ENCODE data around the gene ZNF792.
"Not testable (repeated sequence)": the region's sequence is repeated elsewhere in the genome, so short reads cannot be mapped to it uniquely, and the experiment has no call there.

The ZNF792 gene

GRCh38 chr19:35002037-35002535 lies 38.1 kb upstream of the ZNF792 start:
- Mint-ChIP-seq H3K4me1 (ENCODE audit: low read depth) (peaks cover 68% of the 10 kb centered on the region), H3K27me3 (no peaks in the 10 kb centered on the region), H3K27ac (peak overlapping the region; percentile 98), H3K9me3 (ENCODE audit: low read depth) (no peaks in the 10 kb centered on the region), H3K36me3 (peaks cover 4% of the 10 kb centered on the region), H3K4me3 (peak overlapping the region; percentile 98)

GRCh38 chr19:35000647-35001501 lies 36.8 kb upstream of the ZNF792 start:
- Mint-ChIP-seq H3K4me1 (ENCODE audit: low read depth) (peaks cover 67% of the 10 kb centered on the region), H3K9me3 (ENCODE audit: low read depth) (no peaks in the 10 kb centered on the region), H3K36me3 (peaks cover 4% of the 10 kb centered on the region), H3K4me3 (peak overlapping the region; percentile 98), H3K27ac (peak overlapping the region; percentile 98), H3K27me3 (no peaks in the 10 kb centered on the region)

GRCh38 chr19:35000338-35000646 lies 36.3 kb upstream of the ZNF792 start:
- Mint-ChIP-seq H3K9me3 (ENCODE audit: low read depth) (no peaks in the 10 kb centered on the region), H3K4me1 (ENCODE audit: low read depth) (peaks cover 64% of the 10 kb centered on the region), H3K27ac (no peak overlapping the region), H3K4me3 (no peak overlapping the region), H3K36me3 (peaks cover 4% of the 10 kb centered on the region), H3K27me3 (no peaks in the 10 kb centered on the region)

GRCh38 chr19:34999498-35000337 lies 35.7 kb upstream of the ZNF792 start, which contains the start of gene GRAMD1A:
Gene GRAMD1A (plus strand): TSS chr19:35000323. CDS start chr19:35000479, 156 bp downstream.
- Mint-ChIP-seq H3K4me3 (peak within 1 kb of the TSS; percentile 98), H3K4me1 (ENCODE audit: low read depth) (peaks cover 62% of the 10 kb centered on the region), H3K9me3 (ENCODE audit: low read depth) (no peaks in the 10 kb centered on the region), H3K36me3 (peaks cover 4% of the 10 kb centered on the region), H3K27me3 (no peaks in the 10 kb centered on the region), H3K27ac (peak within 1 kb of the TSS; percentile 98)

GRCh38 chr19:34998777-34999497 lies 34.9 kb upstream of the ZNF792 start:
- peak overlapping the region; percentile 88 for H3K4me3 Mint-ChIP-seq
- H3K9me3 Mint-ChIP-seq (ENCODE audit: low read depth): no peaks in the 10 kb centered on the region
- peaks cover 56% of the 10 kb centered on the region for H3K4me1 Mint-ChIP-seq (ENCODE audit: low read depth)
- peaks cover 4% of the 10 kb centered on the region for H3K36me3 Mint-ChIP-seq
- H3K27me3 Mint-ChIP-seq: no peaks in the 10 kb centered on the region
- peak overlapping the region; percentile 94 for H3K27ac Mint-ChIP-seq

GRCh38 chr19:34998224-34998623 lies 34.2 kb upstream of the ZNF792 start:
- H3K27me3 Mint-ChIP-seq; H3K36me3 Mint-ChIP-seq; H3K9me3 Mint-ChIP-seq (ENCODE audit: low read depth): not testable (repeated sequence)
- peak overlapping the region; percentile 91 for H3K27ac Mint-ChIP-seq
- H3K4me1 Mint-ChIP-seq (ENCODE audit: low read depth): peaks cover 50% of the 10 kb centered on the region
- peak overlapping the region; percentile 68 for H3K4me3 Mint-ChIP-seq

- H3K4me1 Mint-ChIP-seq (ENCODE audit: low read depth): peaks cover 39% of the 10 kb centered on the region
- H3K36me3 Mint-ChIP-seq: peaks cover 4% of the 10 kb centered on the region
These were observed 33.1 kb upstream of the ZNF792 start for GRCh38 chr19:34997071-34997617.

GRCh38 chr19:34995551-34995950 lies 31.5 kb upstream of the ZNF792 start:
- Mint-ChIP-seq H3K36me3 (no peaks in the 10 kb centered on the region), H3K4me3 (no peak overlapping the region), H3K4me1 (ENCODE audit: low read depth) (peaks cover 38% of the 10 kb centered on the region), H3K27me3 (no peaks in the 10 kb centered on the region), H3K27ac (peak overlapping the region; percentile 6), H3K9me3 (ENCODE audit: low read depth) (no peaks in the 10 kb centered on the region)

More at GRCh38 chr19:34997071-34997617, 33.1 kb upstream of the ZNF792 start:
- H3K27ac Mint-ChIP-seq: peak overlapping the region; percentile 91
- H3K27me3 Mint-ChIP-seq: no peaks in the 10 kb centered on the region
- peak overlapping the region; percentile 68 for H3K4me3 Mint-ChIP-seq
- no peaks in the 10 kb centered on the region for H3K9me3 Mint-ChIP-seq (ENCODE audit: low read depth)

- no peak overlapping the region for H3K4me3 Mint-ChIP-seq
- H3K27me3 Mint-ChIP-seq: no peaks in the 10 kb centered on the region
- H3K4me1 Mint-ChIP-seq (ENCODE audit: low read depth): peaks cover 42% of the 10 kb centered on the region
- no peak overlapping the region for H3K27ac Mint-ChIP-seq
- H3K36me3 Mint-ChIP-seq: no peaks in the 10 kb centered on the region
- no peaks in the 10 kb centered on the region for H3K9me3 Mint-ChIP-seq (ENCODE audit: low read depth)
These were observed 30.9 kb upstream of the ZNF792 start for GRCh38 chr19:34994643-34995541.

- no peaks in the 10 kb centered on the region for H3K36me3 Mint-ChIP-seq
- peaks cover 43% of the 10 kb centered on the region for H3K4me1 Mint-ChIP-seq (ENCODE audit: low read depth)
These were observed 30.2 kb upstream of the ZNF792 start for GRCh38 chr19:34994286-34994642.

GRCh38 chr19:34992582-34992981 lies 28.6 kb upstream of the ZNF792 start:
- not testable (repeated sequence) for H3K9me3 Mint-ChIP-seq (ENCODE audit: low read depth); H3K27me3 Mint-ChIP-seq; H3K4me3 Mint-ChIP-seq; H3K36me3 Mint-ChIP-seq; H3K27ac Mint-ChIP-seq
- H3K4me1 Mint-ChIP-seq (ENCODE audit: low read depth): peaks cover 40% of the 10 kb centered on the region

More at GRCh38 chr19:34994286-34994642, 30.2 kb upstream of the ZNF792 start:
- Mint-ChIP-seq H3K27ac (no peak overlapping the region), H3K27me3 (no peaks in the 10 kb centered on the region), H3K4me3 (no peak overlapping the region), H3K9me3 (ENCODE audit: low read depth) (no peaks in the 10 kb centered on the region)

- no peaks in the 10 kb centered on the region for H3K36me3 Mint-ChIP-seq
- no peaks in the 10 kb centered on the region for H3K27me3 Mint-ChIP-seq
- peaks cover 35% of the 10 kb centered on the region for H3K4me1 Mint-ChIP-seq (ENCODE audit: low read depth)
- H3K9me3 Mint-ChIP-seq (ENCODE audit: low read depth): no peaks in the 10 kb centered on the region
- peak overlapping the region; percentile 22 for H3K27ac Mint-ChIP-seq
- H3K4me3 Mint-ChIP-seq: no peak overlapping the region
These were observed 27.7 kb upstream of the ZNF792 start for GRCh38 chr19:34991542-34992333.

GRCh38 chr19:34990578-34991192 lies 26.7 kb upstream of the ZNF792 start:
- Mint-ChIP-seq H3K27ac (peak overlapping the region; percentile 81), H3K4me3 (peak overlapping the region; percentile 46), H3K4me1 (ENCODE audit: low read depth) (peaks cover 33% of the 10 kb centered on the region), H3K27me3 (no peaks in the 10 kb centered on the region), H3K36me3 (no peaks in the 10 kb centered on the region), H3K9me3 (ENCODE audit: low read depth) (no peaks in the 10 kb centered on the region)

Measured in activated naive CD8-positive, alpha-beta T cell (primary cell).